ENCODE results near the gene RBM45. TPM values are rescaled to one million over a fixed set of nuclear protein-coding genes. Genes with fewer than 3 reads are reported as not detected.

Gene RBM45, protein sequence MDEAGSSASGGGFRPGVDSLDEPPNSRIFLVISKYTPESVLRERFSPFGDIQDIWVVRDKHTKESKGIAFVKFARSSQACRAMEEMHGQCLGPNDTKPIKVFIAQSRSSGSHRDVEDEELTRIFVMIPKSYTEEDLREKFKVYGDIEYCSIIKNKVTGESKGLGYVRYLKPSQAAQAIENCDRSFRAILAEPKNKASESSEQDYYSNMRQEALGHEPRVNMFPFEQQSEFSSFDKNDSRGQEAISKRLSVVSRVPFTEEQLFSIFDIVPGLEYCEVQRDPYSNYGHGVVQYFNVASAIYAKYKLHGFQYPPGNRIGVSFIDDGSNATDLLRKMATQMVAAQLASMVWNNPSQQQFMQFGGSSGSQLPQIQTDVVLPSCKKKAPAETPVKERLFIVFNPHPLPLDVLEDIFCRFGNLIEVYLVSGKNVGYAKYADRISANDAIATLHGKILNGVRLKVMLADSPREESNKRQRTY
- total RNA-seq: 11.3 TPM
- long read RNA-seq, transcript RBM45-201 (10 exons, 1,785 nt): major isoform, 6 of 10 reads
- long read RNA-seq, partial matches to known transcripts: 0 of 10 reads
- long read RNA-seq, other reads (novel, unspliced or antisense): 4 of 10 reads

DNA sequence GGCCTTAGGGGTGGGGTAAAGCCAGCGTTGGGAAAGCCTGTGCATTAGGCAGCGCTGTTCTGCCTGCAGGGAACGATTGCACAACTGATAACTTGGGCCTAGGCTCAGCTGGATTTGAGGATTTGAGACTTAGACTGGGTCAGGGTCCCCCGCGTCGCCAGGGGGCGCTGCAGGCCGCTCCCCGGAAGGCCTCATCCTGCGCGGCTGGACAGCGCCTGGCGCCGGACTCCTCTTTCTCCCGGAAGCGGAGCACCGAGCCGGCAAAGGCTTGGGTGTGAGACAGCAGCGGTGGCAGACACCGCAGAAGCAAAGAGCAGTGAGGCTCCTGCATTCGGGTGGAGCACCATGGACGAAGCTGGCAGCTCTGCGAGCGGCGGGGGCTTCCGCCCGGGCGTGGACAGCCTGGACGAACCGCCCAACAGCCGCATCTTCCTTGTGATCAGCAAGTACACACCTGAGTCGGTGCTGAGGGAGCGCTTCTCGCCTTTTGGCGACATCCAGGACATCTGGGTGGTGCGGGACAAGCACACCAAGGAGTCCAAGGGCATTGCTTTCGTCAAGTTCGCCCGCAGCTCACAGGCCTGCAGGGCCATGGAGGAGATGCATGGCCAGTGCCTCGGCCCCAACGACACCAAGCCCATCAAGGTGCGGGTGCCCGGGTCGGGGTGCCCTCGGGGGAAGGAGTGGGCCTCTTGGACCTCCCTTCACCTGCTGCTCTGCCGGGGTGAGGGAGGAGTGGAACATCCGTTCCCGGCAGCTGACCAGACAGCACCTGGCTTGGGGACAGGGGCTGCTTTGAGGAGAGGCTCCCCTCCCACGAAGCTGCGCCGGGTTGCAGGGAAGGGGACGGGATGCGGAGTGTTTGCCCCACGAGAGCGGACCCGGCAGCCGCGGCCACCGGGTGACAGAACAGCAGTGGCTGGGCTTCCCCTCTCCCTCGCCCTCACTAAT, at the start of gene RBM45:
TSS of gene RBM45 (plus strand) at position 236 of the 951 bp plus-strand sequence. CDS start at position 346, 110 bp downstream.
- Histone ChIP-seq H3K27ac (peak within 1 kb of the TSS; percentile 83), H3K27me3 (no peaks in the 10 kb centered on the region), H3K36me3 (peaks cover 13% of the 10 kb centered on the region), H3K9me3 (no peaks in the 10 kb centered on the region), H3K4me1 (peaks cover 17% of the 10 kb centered on the region), H3K4me3 (peak within 1 kb of the TSS; percentile 82)
- DNase-seq (peak; percentile 97), ATAC-seq (peak; percentile 99)
- TF ChIP-seq, protein P1, sequence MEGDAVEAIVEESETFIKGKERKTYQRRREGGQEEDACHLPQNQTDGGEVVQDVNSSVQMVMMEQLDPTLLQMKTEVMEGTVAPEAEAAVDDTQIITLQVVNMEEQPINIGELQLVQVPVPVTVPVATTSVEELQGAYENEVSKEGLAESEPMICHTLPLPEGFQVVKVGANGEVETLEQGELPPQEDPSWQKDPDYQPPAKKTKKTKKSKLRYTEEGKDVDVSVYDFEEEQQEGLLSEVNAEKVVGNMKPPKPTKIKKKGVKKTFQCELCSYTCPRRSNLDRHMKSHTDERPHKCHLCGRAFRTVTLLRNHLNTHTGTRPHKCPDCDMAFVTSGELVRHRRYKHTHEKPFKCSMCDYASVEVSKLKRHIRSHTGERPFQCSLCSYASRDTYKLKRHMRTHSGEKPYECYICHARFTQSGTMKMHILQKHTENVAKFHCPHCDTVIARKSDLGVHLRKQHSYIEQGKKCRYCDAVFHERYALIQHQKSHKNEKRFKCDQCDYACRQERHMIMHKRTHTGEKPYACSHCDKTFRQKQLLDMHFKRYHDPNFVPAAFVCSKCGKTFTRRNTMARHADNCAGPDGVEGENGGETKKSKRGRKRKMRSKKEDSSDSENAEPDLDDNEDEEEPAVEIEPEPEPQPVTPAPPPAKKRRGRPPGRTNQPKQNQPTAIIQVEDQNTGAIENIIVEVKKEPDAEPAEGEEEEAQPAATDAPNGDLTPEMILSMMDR (IDR thresholded peaks at IDR 0.05): peak; percentile 100
- intact Hi-C loops (cut with DNase I): no loop called here

DNA sequence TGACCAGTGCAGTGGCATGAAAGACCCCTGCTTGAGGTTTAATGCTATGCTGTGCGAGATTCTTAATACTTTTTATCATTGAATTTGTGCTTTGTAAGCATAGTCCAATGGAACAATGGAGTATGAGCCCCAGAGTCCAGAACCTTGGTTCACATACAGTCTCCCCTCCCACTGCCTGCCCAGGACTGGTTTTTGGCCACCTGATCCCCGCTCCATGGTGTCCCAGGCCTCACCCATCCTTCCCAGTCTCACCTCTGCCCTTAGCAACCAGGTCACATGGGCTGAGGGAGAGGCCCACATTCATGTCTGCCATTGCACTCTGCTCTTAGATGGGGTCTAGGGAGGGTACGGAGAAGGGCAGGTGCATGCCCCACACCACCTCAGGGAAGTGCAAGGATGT, 45.9 kb upstream of the RBM45 start:
- Histone ChIP-seq H3K4me1 (no peaks in the 10 kb centered on the region), H3K4me3 (no peak overlapping the region), H3K27me3 (peaks cover 12% of the 10 kb centered on the region), H3K9me3 (no peaks in the 10 kb centered on the region), H3K36me3 (no peaks in the 10 kb centered on the region), H3K27ac (no peak overlapping the region)
- DNase-seq (no peak), ATAC-seq (peak; percentile 27)
- intact Hi-C loops (cut with DNase I): no loop called here
- TF ChIP-seq, protein P1 (IDR thresholded peaks at IDR 0.05): no peak

DNA sequence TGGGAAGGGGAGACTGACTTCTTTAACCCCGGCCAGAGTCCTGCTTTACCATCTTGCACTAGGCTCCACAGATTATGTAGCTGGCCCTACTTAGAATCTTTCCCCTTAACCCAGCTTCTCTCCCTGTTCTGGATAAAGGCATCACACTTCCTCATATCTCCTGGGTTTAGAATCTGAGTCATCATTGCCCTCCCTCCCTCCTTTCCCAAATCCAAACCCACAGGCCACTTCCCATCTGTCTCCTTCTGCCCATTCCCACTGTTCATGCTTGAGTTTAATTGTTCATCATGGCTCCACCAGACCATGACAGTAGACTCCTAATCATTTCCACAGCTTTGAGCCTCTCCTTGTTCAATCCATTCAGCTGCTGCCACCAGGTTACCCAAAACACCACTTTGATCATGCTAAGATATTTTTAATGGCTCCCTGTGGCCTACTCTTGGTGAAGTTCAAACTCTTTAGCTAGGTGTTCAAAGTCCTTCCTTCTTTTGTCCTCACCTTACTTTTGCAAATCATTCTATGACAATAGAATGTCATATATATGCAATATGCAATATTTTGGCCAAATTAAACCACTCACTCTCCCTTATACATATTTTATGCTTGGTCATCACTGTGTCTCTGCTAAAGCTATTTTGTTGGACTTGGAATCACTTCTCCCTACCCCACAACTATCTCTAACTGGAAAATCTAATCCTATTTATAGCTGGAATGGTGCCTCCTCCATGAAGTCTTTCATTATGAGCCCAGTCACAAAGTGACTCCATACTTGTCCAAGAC, 45.2 kb upstream of the RBM45 start:
- no peaks in the 10 kb centered on the region for H3K4me1 ChIP-seq
- intact Hi-C loops (cut with DNase I): no loop called here
- TF ChIP-seq, protein P1 (IDR thresholded peaks at IDR 0.05): no peak

DNA sequence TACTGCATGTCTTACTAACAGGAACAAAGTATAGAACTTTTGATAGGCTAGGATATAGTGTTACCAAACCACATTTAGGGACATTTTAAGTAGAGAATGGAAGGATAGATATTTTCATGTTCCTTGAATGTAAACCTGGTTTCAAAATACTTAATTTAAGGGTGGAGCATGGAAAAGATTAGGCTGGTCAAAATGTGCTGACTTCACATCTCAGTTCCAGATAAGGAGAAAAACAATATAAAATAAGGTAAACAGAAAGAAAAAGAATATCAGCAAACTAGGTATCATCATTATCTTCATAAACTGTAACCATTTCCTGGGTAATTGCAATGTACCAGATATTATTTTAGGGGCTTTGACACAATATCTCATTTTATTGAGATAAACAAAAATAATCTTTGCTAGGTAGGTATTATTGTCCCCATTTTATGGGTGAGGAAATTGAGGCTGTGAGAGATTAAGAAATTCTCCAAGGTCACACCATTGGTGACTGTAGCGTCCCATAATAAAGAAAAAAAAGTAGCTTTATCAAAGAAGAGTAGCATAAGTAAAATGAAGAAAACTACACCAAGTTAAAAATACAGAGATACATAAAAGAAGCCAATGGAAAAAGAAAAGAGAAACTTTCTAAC, 43.3 kb upstream of the RBM45 start:
- Histone ChIP-seq H3K27me3 (peaks cover 15% of the 10 kb centered on the region), H3K27ac (no peak overlapping the region), H3K4me3 (no peak overlapping the region), H3K36me3 (no peaks in the 10 kb centered on the region), H3K9me3 (no peaks in the 10 kb centered on the region), H3K4me1 (no peaks in the 10 kb centered on the region)
- TF ChIP-seq, protein P1 (IDR thresholded peaks at IDR 0.05): no peak
- no peak for DNase-seq
- intact Hi-C loops (cut with DNase I): no loop called here
- ATAC-seq: no peak

More for the DNA sequence above, 45.2 kb upstream of the RBM45 start:
- Histone ChIP-seq H3K27ac (no peak overlapping the region), H3K9me3 (no peaks in the 10 kb centered on the region), H3K4me3 (no peak overlapping the region), H3K27me3 (peaks cover 12% of the 10 kb centered on the region), H3K36me3 (no peaks in the 10 kb centered on the region)
- no peak for ATAC-seq
- no peak for DNase-seq
